BLaER1 (cell line): ENCODE data around the gene HS6ST3.

Source experiments
- H3K27ac ChIP-seq: shearing (Covaris generic); formaldehyde crosslinking; 2 replicates; pipeline ENCODE4 v1.8.1; 2022
- H3K27me3 ChIP-seq: shearing (Covaris generic); formaldehyde crosslinking; 2 replicates; pipeline ENCODE4 v1.8.1; 2022
- H3K36me3 ChIP-seq: shearing (Covaris generic); formaldehyde crosslinking; 2 replicates; pipeline ENCODE4 v1.8.1; 2022
- H3K4me1 ChIP-seq: shearing (Covaris generic); formaldehyde crosslinking; 2 replicates; pipeline ENCODE4 v1.8.1; 2022
- H3K4me2 ChIP-seq: shearing (Covaris generic); formaldehyde crosslinking; 2 replicates; pipeline ENCODE4 v1.8.1; 2022
- H3K4me3 ChIP-seq: shearing (Covaris generic); formaldehyde crosslinking; 2 replicates; pipeline ENCODE4 v1.8.1; 2022
- H3K9ac ChIP-seq: shearing (Covaris generic); formaldehyde crosslinking; 2 replicates; pipeline ENCODE4 v1.8.1; 2022
- H3K9me3 ChIP-seq: shearing (Covaris generic); formaldehyde crosslinking; 2 replicates; pipeline ENCODE4 v1.8.1; 2022
- H4K20me1 ChIP-seq: shearing (Covaris generic); formaldehyde crosslinking; 2 replicates; pipeline ENCODE4 v1.8.1; 2022
- Cebpa-rat ChIP-seq: shearing (Covaris generic); IDR thresholded peaks from 2 replicates; pipeline ENCODE4 v1.8.1; 2022

HS6ST3 gene

GRCh38 chr13:96068729-96069128 lies 21.2 kb upstream of the HS6ST3 start:
- Histone ChIP-seq H3K4me1 (no peaks in the 10 kb centered on the region), H4K20me1 (no peaks in the 10 kb centered on the region), H3K4me2 (no peak overlapping the region), H3K27me3 (no peaks in the 10 kb centered on the region), H3K9me3 (no peaks in the 10 kb centered on the region), H3K27ac (no peak overlapping the region), H3K9ac (no peak overlapping the region), H3K4me3 (no peak overlapping the region), H3K36me3 (no peaks in the 10 kb centered on the region)
- TF ChIP-seq Cebpa-rat: no peak

GRCh38 chr13:96071504-96071903 lies 18.4 kb upstream of the HS6ST3 start:
- no peaks in the 10 kb centered on the region for H3K9me3 ChIP-seq
- H3K9ac ChIP-seq: no peak overlapping the region
- H4K20me1 ChIP-seq: no peaks in the 10 kb centered on the region
- H3K27ac ChIP-seq: no peak overlapping the region
- no peaks in the 10 kb centered on the region for H3K4me1 ChIP-seq
- no peak overlapping the region for H3K4me3 ChIP-seq
- H3K27me3 ChIP-seq: no peaks in the 10 kb centered on the region
- H3K4me2 ChIP-seq: no peak overlapping the region
- no peaks in the 10 kb centered on the region for H3K36me3 ChIP-seq
- TF ChIP-seq Cebpa-rat: no peak

GRCh38 chr13:96072392-96072791 lies 17.5 kb upstream of the HS6ST3 start:
- no peak overlapping the region for H3K9ac ChIP-seq
- H3K27ac ChIP-seq: no peak overlapping the region
- H3K9me3 ChIP-seq: no peaks in the 10 kb centered on the region
- H3K4me2 ChIP-seq: no peak overlapping the region
- no peak for TF ChIP-seq Cebpa-rat
- no peaks in the 10 kb centered on the region for H3K4me1 ChIP-seq
- H4K20me1 ChIP-seq: no peaks in the 10 kb centered on the region
- H3K4me3 ChIP-seq: no peak overlapping the region
- no peaks in the 10 kb centered on the region for H3K27me3 ChIP-seq
- no peaks in the 10 kb centered on the region for H3K36me3 ChIP-seq

- no peaks in the 10 kb centered on the region for H3K9me3 ChIP-seq
- TF ChIP-seq Cebpa-rat: no peak
- H3K4me2 ChIP-seq: no peak overlapping the region
- no peak overlapping the region for H3K4me3 ChIP-seq
- no peaks in the 10 kb centered on the region for H3K4me1 ChIP-seq
- no peaks in the 10 kb centered on the region for H3K27me3 ChIP-seq
- H3K9ac ChIP-seq: no peak overlapping the region
- no peak overlapping the region for H3K27ac ChIP-seq
- no peaks in the 10 kb centered on the region for H4K20me1 ChIP-seq
- no peaks in the 10 kb centered on the region for H3K36me3 ChIP-seq
Measured at GRCh38 chr13:96075953-96076543, 13.9 kb upstream of the HS6ST3 start.

GRCh38 chr13:96080676-96081075 lies 9.2 kb upstream of the HS6ST3 start:
- Histone ChIP-seq H3K27ac (no peak overlapping the region), H3K4me2 (no peak overlapping the region), H4K20me1 (no peaks in the 10 kb centered on the region), H3K36me3 (no peaks in the 10 kb centered on the region), H3K27me3 (no peaks in the 10 kb centered on the region), H3K9me3 (no peaks in the 10 kb centered on the region), H3K4me1 (no peaks in the 10 kb centered on the region), H3K4me3 (no peak overlapping the region), H3K9ac (no peak overlapping the region)
- TF ChIP-seq Cebpa-rat: no peak

DNA sequence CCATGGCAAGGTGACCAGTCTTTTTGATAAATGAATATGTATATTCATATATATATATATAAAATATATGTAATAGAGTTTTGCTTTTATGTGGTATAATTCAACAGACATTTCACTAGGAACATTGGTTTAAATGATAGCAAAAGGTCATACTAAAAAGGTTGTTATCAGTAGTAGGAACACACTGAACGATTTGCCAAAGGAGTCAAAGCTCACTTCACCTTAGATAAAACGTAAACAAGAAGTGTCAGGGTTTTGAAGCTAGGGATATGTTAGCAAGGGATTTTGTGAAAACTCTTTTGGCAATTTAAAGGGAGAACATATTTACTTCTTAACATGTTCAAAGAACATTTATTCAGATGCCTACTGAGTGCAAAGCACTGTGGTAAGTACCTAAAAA lies 8.0 kb upstream of the HS6ST3 start:
- H3K27me3 ChIP-seq: no peaks in the 10 kb centered on the region
- H3K4me2 ChIP-seq: no peak overlapping the region
- H3K36me3 ChIP-seq: no peaks in the 10 kb centered on the region
- no peak overlapping the region for H3K9ac ChIP-seq
- TF ChIP-seq Cebpa-rat: no peak
- H3K4me1 ChIP-seq: no peaks in the 10 kb centered on the region
- no peak overlapping the region for H3K27ac ChIP-seq
- no peaks in the 10 kb centered on the region for H4K20me1 ChIP-seq
- no peaks in the 10 kb centered on the region for H3K9me3 ChIP-seq
- no peak overlapping the region for H3K4me3 ChIP-seq

- H3K4me2 ChIP-seq: no peak overlapping the region
- TF ChIP-seq Cebpa-rat: no peak
Measured at GRCh38 chr13:96082640-96083039, 7.3 kb upstream of the HS6ST3 start.

DNA sequence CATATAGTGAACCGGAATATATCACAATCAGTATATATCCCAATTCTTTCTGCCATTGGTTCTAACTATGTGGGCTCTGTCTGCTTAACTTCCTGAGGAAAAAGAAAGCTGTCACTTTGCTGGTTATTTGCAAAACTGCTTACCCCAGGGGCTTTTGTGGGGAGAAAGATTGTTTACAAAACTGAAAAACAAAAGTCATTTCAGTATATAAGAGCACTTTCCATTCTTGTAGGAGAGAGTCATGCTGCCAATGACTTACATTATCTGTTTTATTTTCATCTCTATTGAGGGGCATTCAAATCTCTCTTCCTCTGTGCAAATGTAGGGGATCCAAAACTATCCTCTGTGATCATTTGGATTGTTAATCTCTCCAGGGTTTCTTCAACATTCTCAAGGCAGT lies 3.2 kb upstream of the HS6ST3 start:
- peaks cover 22% of the 10 kb centered on the region for H3K9me3 ChIP-seq
- H3K36me3 ChIP-seq: no peaks in the 10 kb centered on the region
- no peaks in the 10 kb centered on the region for H3K4me1 ChIP-seq
- no peaks in the 10 kb centered on the region for H4K20me1 ChIP-seq
- TF ChIP-seq Cebpa-rat: no peak
- no peak overlapping the region for H3K27ac ChIP-seq
- no peak overlapping the region for H3K4me3 ChIP-seq
- no peaks in the 10 kb centered on the region for H3K27me3 ChIP-seq
- H3K4me2 ChIP-seq: no peak overlapping the region
- no peak overlapping the region for H3K9ac ChIP-seq

More at GRCh38 chr13:96082640-96083039, 7.3 kb upstream of the HS6ST3 start:
- Histone ChIP-seq H3K27me3 (no peaks in the 10 kb centered on the region), H3K27ac (no peak overlapping the region), H3K9ac (no peak overlapping the region), H3K4me3 (no peak overlapping the region), H3K9me3 (no peaks in the 10 kb centered on the region), H3K36me3 (no peaks in the 10 kb centered on the region), H3K4me1 (no peaks in the 10 kb centered on the region), H4K20me1 (no peaks in the 10 kb centered on the region)

GRCh38 chr13:96089139-96089538 lies 768 bp upstream of the HS6ST3 start:
- H3K4me3 ChIP-seq: no peak overlapping the region
- no peak overlapping the region for H3K9ac ChIP-seq
- H3K27ac ChIP-seq: no peak overlapping the region
- no peaks in the 10 kb centered on the region for H3K4me1 ChIP-seq
- peaks cover 24% of the 10 kb centered on the region for H3K9me3 ChIP-seq
- no peaks in the 10 kb centered on the region for H4K20me1 ChIP-seq
- H3K36me3 ChIP-seq: no peaks in the 10 kb centered on the region
- TF ChIP-seq Cebpa-rat: no peak
- H3K27me3 ChIP-seq: no peaks in the 10 kb centered on the region
- no peak overlapping the region for H3K4me2 ChIP-seq

DNA sequence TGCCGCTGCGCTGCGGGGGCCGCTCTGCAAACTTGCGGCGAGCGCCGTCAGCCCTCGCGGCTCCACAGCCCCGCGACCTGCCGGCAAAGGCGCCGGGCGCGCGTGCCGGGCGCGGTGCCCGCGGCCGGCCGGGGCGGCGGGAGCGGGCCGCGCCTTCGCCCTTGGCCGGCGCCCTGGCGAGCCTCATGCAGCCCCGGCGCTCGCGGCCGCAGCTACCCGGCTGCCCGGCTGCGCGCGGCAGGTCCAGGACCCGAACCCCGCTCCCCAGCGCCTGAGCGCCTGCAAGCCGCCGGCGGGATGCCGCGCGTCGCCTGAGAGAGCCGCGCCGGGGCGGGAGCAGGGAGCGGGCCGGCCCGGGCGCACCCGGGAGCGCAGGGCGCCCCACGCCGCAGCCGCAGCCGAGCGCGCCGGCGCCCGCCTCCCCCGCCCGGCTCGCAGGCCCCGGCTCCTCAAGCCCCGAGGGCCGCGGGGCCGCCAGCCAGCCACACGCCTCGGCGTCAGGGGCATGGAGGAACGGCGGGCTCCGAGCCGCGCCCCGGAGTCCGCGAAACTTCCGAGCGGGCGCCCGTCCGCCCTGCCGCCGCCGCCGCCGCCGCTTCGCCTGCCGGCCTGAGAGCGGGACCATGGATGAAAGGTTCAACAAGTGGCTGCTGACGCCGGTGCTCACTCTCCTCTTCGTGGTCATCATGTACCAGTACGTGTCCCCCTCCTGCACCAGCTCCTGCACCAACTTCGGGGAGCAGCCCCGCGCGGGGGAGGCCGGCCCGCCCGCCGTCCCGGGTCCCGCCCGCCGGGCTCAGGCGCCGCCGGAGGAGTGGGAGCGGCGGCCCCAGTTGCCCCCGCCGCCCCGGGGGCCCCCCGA lies 564 bp downstream of the HS6ST3 start:
- no peak for TF ChIP-seq Cebpa-rat
- H3K27me3 ChIP-seq: no peaks in the 10 kb centered on the region
- H3K4me3 ChIP-seq: no peak overlapping the region
- H4K20me1 ChIP-seq: no peaks in the 10 kb centered on the region
- H3K4me2 ChIP-seq: no peak overlapping the region
- no peak overlapping the region for H3K27ac ChIP-seq
- H3K9me3 ChIP-seq: peaks cover 24% of the 10 kb centered on the region
- no peak overlapping the region for H3K9ac ChIP-seq
- no peaks in the 10 kb centered on the region for H3K36me3 ChIP-seq
- H3K4me1 ChIP-seq: no peaks in the 10 kb centered on the region
